ENCODE data around the gene IL5.

- TF ChIP-seq, protein P1, sequence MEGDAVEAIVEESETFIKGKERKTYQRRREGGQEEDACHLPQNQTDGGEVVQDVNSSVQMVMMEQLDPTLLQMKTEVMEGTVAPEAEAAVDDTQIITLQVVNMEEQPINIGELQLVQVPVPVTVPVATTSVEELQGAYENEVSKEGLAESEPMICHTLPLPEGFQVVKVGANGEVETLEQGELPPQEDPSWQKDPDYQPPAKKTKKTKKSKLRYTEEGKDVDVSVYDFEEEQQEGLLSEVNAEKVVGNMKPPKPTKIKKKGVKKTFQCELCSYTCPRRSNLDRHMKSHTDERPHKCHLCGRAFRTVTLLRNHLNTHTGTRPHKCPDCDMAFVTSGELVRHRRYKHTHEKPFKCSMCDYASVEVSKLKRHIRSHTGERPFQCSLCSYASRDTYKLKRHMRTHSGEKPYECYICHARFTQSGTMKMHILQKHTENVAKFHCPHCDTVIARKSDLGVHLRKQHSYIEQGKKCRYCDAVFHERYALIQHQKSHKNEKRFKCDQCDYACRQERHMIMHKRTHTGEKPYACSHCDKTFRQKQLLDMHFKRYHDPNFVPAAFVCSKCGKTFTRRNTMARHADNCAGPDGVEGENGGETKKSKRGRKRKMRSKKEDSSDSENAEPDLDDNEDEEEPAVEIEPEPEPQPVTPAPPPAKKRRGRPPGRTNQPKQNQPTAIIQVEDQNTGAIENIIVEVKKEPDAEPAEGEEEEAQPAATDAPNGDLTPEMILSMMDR (conservative IDR thresholded peaks at IDR 0.05; ENCODE audit: low read depth, low read length): no peak
- TF ChIP-seq EZH2 (IDR thresholded peaks at IDR 0.05; ENCODE audit: borderline replicate concordance, low read depth, low read length, poor library complexity, severe bottlenecking): no peak
Measured at GRCh38 chr5:132543472-132544201, at the start of gene IL5.

Measured in A673 (cell line).